Left forelimb (tissue), 1 donor: ENCODE results near the gene TMEM258.
A peak's percentile ranks its signal among the peaks of the same experiment; 100 is the strongest.

Experiments
- DNase-seq: peaks from one replicate; pipeline ENCODE4 v3.0.0-alpha.2; 2018; ENCODE audit warnings: low spot score

TMEM258 gene

GRCh38 chr11:61757213-61757862 lies 35.1 kb downstream of the TMEM258 start:
- DNase-seq: no peak

GRCh38 chr11:61756452-61757212 lies 35.8 kb downstream of the TMEM258 start:
- DNase-seq: no peak

GRCh38 chr11:61756147-61756451 lies 36.3 kb downstream of the TMEM258 start:
- DNase-seq: no peak

GRCh38 chr11:61754534-61755482 lies 37.6 kb downstream of the TMEM258 start:
- DNase-seq: no peak

GRCh38 chr11:61753672-61754071 lies 38.7 kb downstream of the TMEM258 start:
- DNase-seq: no peak

GRCh38 chr11:61752925-61753521 lies 39.4 kb downstream of the TMEM258 start:
- no peak for DNase-seq

GRCh38 chr11:61752117-61752924 lies 40.1 kb downstream of the TMEM258 start, which contains the start of gene MYRF:
MYRF (plus strand) TSS chr11:61752636; CDS start chr11:61752745, 109 bp downstream.
- peak; percentile 77 for DNase-seq

- no peak for DNase-seq
Measured at GRCh38 chr11:61751384-61751783, 41.0 kb downstream of the TMEM258 start.

GRCh38 chr11:61750631-61751273 lies 41.6 kb downstream of the TMEM258 start:
- DNase-seq: no peak

GRCh38 chr11:61749591-61750217 lies 42.7 kb downstream of the TMEM258 start:
- DNase-seq: no peak

- no peak for DNase-seq
Measured at GRCh38 chr11:61747967-61748285, 44.5 kb downstream of the TMEM258 start.

GRCh38 chr11:61747192-61747966 lies 45.0 kb downstream of the TMEM258 start:
- peak; percentile 79 for DNase-seq

GRCh38 chr11:61746442-61747191 lies 45.8 kb downstream of the TMEM258 start:
- DNase-seq: no peak

- no peak for DNase-seq
Measured at GRCh38 chr11:61745781-61746441, 46.5 kb downstream of the TMEM258 start.

- no peak for DNase-seq
Measured at GRCh38 chr11:61744609-61745156, 47.7 kb downstream of the TMEM258 start.

- no peak for DNase-seq
Measured at GRCh38 chr11:61744181-61744580, 48.2 kb downstream of the TMEM258 start.

GRCh38 chr11:61743486-61744095 lies 48.8 kb downstream of the TMEM258 start:
- no peak for DNase-seq

- no peak for DNase-seq
Measured at GRCh38 chr11:61742391-61742790, 50.0 kb downstream of the TMEM258 start.
